ENCODE measurements around the gene CDKN1B. TPM values are rescaled to one million over a fixed set of nuclear protein-coding genes. Genes with fewer than 3 reads are reported as not detected.

The CDKN1B gene
- total RNA-seq, 1 donor from 2014 or later: 29.5 TPM

- no peak for DNase-seq (ENCODE audit: low spot score)
- intact Hi-C loops (cut with DNase I): no loop called here
Measured at GRCh38 chr12:12721176-12721751, 4.1 kb downstream of the CDKN1B start.

GRCh38 chr12:12721814-12722434 lies 4.8 kb downstream of the CDKN1B start:
- intact Hi-C loops (cut with DNase I): loop anchor here (2.0 kb wide), 1 partner anchor 159 kb away; the partner anchor contains the start of gene DUSP16
- no peak for DNase-seq (ENCODE audit: low spot score)

- intact Hi-C loops (cut with DNase I): loop anchor here (2.0 kb wide), 1 partner anchor 160 kb away; the partner anchor contains the start of gene DUSP16
- no peak for DNase-seq (ENCODE audit: low spot score)
Measured at GRCh38 chr12:12722435-12723148, 5.4 kb downstream of the CDKN1B start.

- intact Hi-C loops (cut with DNase I): loop anchor here (2.0 kb wide), 1 partner anchor 160 kb away; the partner anchor contains the start of gene DUSP16
Measured at GRCh38 chr12:12723149-12723680, 6.0 kb downstream of the CDKN1B start.

GRCh38 chr12:12723681-12724420 lies 6.7 kb downstream of the CDKN1B start:
- DNase-seq (ENCODE audit: low spot score): no peak
- intact Hi-C loops (cut with DNase I): loop anchor here (2.0 kb wide), 1 partner anchor 161 kb away; the partner anchor contains the start of gene DUSP16

More at GRCh38 chr12:12723149-12723680, 6.0 kb downstream of the CDKN1B start:
- DNase-seq (ENCODE audit: low spot score): no peak

- intact Hi-C loops (cut with DNase I): loop anchor here (1.0 kb wide), 1 partner anchor 7 kb away; the partner anchor contains the start of gene CDKN1B
Measured at GRCh38 chr12:12724421-12725085, 7.4 kb downstream of the CDKN1B start.

GRCh38 chr12:12725086-12725955 lies 8.2 kb downstream of the CDKN1B start:
- intact Hi-C loops (cut with DNase I): loop anchor here (1.0 kb wide), 1 partner anchor 8 kb away; the partner anchor contains the start of gene CDKN1B
- DNase-seq (ENCODE audit: low spot score): peak; percentile 95

More at GRCh38 chr12:12724421-12725085, 7.4 kb downstream of the CDKN1B start:
- no peak for DNase-seq (ENCODE audit: low spot score)

GRCh38 chr12:12725956-12726554 lies 8.9 kb downstream of the CDKN1B start:
- intact Hi-C loops (cut with DNase I): loop anchor here (1.0 kb wide), 1 partner anchor 9 kb away; the partner anchor contains the start of gene CDKN1B
- no peak for DNase-seq (ENCODE audit: low spot score)

- intact Hi-C loops (cut with DNase I): no loop called here
- DNase-seq (ENCODE audit: low spot score): no peak
Measured at GRCh38 chr12:12726555-12727093, 9.5 kb downstream of the CDKN1B start.

GRCh38 chr12:12731178-12731577 lies 14.0 kb downstream of the CDKN1B start:
- intact Hi-C loops (cut with DNase I): no loop called here
- DNase-seq (ENCODE audit: low spot score): no peak

GRCh38 chr12:12731785-12732184 lies 14.6 kb downstream of the CDKN1B start:
- DNase-seq (ENCODE audit: low spot score): no peak
- intact Hi-C loops (cut with DNase I): no loop called here

GRCh38 chr12:12733118-12733517 lies 15.9 kb downstream of the CDKN1B start:
- DNase-seq (ENCODE audit: low spot score): no peak
- intact Hi-C loops (cut with DNase I): no loop called here

GRCh38 chr12:12734054-12734453 lies 16.9 kb downstream of the CDKN1B start:
- intact Hi-C loops (cut with DNase I): no loop called here
- no peak for DNase-seq (ENCODE audit: low spot score)

GRCh38 chr12:12734561-12735071 lies 17.4 kb downstream of the CDKN1B start:
- no peak for DNase-seq (ENCODE audit: low spot score)
- intact Hi-C loops (cut with DNase I): no loop called here

GRCh38 chr12:12735301-12735700 lies 18.1 kb downstream of the CDKN1B start:
- DNase-seq (ENCODE audit: low spot score): no peak
- intact Hi-C loops (cut with DNase I): no loop called here

GRCh38 chr12:12736759-12737676 lies 19.9 kb downstream of the CDKN1B start:
- intact Hi-C loops (cut with DNase I): no loop called here
- DNase-seq (ENCODE audit: low spot score): no peak

Measured in cardiac septum (tissue), 1 donor.